HG03025 (cell line): ENCODE results near the gene GPC6.

ENCODE experiments used
- ATAC-seq: cut with Tn5 transposase; IDR thresholded peaks from one replicate; pipeline ENCODE4 v1.9.1; 2021; ENCODE audit warnings: mild to moderate bottlenecking, moderate library complexity; ENCODE audit not compliant: unreplicated experiment, low FRiP score

GPC6 gene

DNA sequence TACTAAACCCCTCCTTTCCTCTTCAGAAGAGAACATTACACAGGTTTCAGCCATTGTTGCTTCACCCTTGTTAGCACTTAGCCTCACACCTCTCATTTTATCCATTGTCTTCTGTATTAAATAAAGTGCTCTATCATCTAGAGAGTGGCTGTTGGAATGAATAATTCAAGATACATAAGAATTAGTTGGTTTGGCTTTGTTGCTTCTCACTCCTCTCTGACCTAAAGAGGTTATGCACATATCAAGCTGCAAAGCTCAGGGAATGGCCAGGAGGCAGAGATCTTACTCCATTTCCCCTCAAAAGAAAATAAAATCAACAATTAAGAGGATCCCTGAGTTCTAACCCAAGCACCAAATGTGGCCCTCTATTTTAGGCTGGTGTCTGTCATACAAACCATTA lies 1173.2 kb downstream of the GPC6 start:
- no peak for ATAC-seq

DNA sequence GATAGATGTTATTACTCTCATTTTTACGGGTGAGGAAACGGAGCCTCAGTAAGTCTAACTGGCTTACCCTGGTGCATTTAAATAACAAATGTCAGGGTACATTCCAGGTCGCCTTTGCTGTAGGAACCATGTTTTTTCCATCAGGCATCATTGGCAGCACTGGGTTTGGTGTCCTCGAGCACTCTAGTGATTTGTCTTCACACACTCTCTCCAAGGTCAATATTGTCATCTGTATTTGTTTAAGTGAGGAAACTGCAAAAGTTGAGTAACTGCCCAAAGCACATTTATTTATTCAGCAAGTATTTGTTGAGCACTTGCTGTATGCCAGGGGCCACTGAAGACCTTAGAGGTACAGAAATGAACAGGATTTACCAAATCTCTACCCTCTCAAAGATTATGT lies 1174.3 kb downstream of the GPC6 start:
- ATAC-seq = no peak

DNA sequence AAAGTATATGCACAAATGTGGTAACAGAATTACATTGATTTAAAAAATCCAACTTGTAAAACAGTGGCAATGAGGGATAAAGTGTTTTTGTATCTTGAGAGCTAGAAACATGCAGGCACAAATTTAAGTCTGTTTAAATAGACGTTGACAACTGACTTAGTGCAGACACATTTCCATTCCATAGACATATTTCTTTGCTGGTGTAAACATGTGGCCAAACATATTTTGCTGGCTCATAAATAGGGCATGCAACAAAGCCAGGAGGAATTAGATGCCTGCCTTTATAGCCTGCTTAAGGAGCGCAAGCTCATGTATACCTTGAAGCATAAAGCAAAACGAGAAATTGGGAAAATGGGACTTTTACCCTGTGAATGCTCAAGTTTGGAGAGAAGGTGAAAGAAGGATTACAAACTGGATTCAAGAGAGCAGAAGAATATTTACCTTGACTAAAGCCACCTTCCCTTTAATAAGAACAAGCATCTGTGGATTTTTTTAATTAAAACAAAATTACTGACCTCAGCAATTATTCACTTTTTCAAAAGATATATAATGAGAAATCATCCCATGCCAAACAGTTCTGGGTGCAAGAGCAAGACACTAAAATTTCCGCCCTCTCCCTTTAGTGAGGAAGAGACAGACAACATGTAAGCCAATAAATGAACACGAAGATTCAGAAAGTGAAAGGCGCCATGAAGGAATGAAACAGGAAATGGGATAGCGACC lies 1181.9 kb downstream of the GPC6 start:
- ATAC-seq = no peak

DNA sequence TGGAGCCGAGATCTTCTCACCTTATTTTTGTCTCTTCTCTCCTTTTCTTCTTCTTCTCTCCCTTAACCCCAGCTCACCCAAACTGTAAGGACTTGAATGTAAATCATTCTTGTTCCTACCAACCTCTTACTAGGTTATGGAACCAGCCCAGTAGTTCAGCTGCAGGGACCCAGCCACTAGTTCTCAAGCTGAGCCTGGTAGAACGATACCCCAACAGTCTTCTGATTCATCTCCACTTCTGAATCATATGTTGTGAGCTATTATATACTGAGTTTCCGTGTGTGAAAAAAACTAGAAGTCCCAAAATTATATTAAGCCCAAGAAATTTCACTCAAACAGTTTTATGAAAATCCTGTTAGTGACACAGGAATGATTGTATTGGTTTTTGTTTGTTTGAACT lies 1185.1 kb downstream of the GPC6 start:
- ATAC-seq = no peak

DNA sequence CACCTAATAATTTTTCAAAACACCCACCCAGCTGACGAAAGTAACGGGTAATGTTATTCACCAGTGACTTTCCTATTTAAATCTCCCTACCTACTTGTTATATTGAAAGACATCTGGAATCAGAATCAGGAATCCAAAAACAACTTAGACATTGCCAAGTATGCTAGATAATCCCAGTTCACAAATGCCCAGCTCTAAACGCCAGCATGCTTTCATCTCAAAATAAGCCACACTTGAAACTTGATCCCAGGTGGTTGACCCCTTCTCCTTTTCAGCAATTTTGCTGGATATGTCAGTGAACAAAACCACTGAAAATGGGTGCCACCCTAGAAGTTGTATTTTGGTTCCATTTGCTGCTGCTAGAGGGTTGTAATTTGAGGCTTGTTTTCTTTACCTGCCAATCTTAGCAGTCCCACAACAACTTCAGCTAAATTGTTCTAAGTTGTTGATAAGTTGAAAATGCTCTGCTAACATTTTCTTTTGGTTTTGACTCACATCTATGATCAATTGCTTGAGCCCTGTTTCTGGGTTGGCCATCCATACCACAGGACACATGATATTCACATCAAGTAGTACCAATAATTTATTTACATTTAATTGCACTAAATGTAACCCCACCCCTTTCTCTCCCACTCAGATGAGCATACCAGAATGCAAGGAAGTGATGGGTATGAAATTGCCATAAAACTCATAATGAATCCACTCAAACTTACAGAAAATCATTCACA lies 1186.4 kb downstream of the GPC6 start:
- ATAC-seq = no peak

DNA sequence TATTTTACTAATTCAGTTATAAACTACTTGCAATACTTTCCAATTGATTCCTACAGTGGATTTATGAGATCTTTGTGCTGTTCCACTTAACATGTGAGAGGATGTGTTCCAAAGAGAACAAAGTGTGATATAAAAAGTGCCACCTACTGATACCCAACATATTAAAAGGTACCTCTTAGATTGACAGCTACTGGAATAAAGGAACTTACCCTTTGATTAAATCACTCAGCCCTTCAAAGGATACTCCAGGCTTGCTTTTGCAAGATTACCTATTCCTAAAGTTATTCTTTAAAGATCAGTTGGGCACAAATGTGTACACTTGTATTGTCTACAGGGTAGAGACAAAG lies 1187.0 kb downstream of the GPC6 start:
- ATAC-seq = no peak

DNA sequence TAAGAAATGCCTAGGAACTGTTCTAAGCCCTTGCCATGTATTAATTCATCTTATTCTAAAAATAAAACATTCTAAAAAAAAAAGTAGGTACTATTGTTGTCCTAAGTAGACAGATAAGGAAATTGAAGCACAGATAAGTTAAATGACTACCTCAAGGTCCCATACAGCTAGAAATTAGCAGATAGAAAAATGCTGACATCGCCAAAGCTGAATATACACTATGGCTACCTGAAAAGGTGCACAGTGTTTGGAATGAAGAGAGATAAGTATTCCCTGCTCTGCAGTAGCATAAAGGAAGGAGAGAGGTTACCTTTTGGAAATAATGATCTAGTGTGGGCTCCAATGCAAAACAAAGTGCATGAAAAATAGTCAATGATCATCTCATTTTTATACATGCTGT lies 1187.5 kb downstream of the GPC6 start:
- ATAC-seq = no peak

DNA sequence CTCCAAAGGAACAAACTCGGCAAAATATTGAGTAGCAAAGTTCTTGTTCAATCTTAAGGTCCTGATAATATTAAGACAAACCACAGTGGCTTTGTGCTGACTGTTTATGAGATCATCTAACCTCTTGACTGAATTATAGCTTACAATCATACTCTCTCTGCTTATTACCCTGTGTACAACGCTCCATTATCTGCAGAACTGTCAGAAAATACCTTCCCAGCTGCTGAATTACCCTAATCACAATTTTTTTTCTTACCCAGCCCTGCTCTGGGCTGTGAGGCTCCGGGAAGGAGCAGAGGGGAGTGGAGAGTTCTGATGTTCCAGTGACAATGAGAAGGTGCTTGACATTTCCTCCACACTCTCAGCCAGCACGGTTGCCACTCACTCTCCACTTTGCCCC lies 1188.1 kb downstream of the GPC6 start:
- ATAC-seq = no peak

DNA sequence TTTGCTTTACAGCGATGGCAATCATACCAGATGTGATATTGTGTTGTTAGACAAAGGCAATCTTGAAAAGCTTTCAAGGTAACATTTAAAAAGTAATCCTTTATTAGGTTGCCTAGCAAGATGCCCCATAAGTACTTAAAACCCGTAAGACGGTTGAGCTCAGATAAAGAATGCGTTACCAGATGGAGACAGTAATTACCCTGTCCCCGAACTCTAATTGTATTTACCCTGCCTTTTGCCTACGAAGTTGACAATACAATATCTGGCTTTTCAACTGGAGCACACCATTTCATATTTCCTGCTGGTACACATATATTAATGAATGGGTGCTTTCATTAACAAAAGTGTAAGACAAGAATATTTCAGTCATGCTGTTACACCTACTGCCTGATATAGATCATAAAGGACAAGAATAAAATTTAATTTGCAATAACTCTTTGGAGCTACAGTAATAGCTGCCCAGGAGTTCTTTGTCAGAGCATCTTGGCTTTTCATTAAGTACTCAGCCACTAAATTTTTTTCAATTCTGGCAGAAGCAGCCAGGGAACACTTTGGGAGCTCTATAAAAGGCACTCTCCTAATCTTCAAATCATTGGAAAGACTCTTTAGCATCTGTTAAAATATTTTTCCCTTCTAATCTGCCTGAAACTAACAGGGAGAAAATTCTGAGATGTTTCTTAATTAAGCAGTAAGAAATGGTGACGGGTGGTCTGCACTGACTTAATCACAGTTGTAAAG lies 1189.1 kb downstream of the GPC6 start:
- ATAC-seq = no peak

DNA sequence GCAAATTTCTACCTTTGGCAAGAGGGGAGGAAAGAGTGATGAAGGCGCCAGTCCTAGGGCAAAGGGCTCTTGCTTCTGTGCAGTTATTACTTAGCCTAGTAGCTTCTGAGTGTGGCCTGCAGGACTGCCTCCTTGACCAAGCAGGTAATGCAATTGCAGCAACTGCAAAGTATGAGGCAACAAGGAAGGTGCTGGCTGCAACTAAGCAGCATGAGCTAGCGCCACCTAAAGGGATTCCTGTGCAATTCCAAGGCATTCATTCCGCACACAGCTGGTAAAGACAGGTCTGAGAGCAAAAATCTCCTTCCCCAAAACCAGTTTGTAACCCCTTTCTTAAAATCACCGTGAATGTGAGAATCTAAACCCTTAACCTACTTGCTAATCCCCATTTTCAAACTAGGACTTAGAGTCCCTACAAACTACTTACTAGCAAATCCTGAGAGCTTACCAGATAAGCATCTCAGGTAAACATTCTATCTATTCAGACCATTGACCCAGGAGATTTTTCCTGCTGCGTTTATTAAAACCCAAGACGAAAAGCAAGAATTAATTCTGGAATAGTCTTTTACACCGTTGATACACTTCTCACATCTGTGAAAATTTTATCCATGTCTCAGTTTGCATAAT lies 1190.0 kb downstream of the GPC6 start:
- ATAC-seq = no peak

DNA sequence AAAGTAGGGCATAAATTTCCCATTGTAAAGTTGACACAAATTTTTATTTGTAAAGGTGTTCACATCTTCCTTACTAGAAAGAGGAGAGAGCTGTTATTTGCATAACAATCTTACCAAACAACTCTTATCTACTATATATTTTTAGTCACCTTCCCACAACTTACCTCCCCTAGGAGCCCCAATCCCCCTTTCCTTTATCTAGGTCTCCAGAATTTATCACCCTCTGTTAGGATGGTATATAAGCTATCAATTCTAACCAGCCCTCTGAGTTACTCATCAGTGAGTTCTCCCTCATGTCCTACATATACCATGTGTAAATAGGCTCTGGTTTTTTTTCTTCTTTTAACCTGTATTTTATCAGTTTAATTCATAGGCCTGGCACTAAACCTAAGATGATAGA lies 1190.7 kb downstream of the GPC6 start:
- ATAC-seq = no peak

DNA sequence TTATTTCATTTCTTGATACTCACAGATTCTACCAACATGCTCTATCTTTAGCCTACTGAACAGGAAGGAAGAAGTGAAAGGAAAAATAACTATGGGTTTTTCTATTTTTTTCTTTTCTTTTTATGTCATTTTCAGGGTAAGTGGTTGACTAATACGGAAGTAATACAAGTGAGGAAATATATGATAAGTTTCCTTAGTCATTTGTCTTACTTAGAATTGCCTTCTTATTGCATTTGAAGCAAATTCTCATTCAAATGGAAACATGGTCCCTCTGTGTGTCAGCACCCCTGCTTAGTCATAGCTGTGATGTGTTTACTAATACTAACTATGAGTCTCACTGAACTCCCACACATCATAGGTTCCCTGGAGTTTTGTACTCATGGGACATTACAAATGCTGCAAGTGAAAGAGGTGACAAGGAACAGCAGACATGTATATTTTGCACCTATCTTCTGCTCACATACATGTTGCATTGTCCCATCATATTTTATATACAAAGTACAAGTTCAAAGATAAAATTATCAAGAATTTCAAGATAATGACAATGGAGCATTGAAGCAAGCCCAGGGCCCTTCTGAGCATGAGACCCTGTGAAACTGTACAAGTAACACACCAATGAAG lies 1192.8 kb downstream of the GPC6 start:
- peak; percentile 50 for ATAC-seq

DNA sequence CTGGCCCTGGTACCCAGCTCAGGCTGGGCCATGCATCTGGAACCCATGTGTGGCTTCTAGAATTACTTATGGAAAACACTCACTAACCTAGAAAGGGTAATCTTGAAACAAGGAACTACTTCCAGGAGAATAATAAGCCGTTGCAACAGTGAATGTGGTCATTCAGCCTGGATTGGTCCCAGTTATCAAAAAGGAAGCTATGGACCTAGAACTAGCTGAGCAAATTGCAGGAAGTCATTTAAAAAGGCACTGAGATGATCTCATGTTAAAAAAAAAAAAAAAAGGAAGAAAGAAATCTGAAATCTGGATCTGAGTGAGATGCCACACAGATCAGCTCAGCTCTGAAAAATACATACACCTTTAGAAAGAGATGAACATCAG lies 1193.3 kb downstream of the GPC6 start:
- no peak for ATAC-seq

DNA sequence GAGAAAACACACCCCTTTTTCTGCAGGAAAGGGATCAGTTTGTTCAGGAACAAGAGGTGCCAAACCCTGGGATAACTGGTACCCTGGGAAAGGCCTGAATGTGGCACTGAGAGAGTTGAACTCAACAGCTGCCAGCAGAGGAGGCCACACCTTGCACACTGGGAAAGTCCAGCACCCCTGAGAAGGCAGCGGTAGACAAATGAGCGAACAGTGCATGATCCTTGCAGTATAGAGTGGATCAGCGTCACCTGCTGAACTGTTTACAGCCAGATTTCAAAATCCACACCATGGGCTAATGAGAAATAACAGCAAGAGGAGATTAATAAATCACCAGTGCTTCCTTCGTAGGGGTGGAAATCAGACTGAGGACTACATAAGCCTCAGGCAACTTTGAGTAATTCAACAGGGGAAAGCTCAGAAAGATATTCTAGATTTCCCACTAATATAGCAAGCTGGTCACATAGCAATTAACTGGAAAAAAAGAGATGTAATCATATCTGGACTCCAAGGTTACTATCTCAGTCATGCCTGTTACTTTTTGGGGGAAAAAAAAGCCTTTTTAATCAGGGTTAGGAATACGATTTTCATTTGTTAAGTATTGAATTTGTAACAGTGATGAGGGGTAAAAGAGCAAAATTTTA lies 1200.8 kb downstream of the GPC6 start:
- ATAC-seq = no peak

DNA sequence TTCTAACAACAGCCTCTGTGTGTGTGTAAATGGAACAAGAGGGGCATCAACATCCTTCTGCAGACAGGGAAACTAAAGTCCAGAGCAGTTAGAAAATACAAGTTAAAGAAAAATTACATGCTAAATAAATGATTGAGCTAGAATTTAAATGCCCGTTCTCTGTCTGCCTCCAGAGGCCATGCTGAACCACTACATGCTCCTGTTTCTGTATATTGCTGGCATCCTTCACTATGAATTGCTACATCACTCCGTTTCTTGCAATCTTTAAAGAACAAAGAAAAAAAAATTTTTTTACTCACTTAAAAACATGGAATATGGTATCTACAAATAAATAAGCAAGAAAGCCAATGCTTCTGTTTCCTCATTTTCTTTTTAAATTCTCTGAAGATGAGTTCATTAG lies 1205.0 kb downstream of the GPC6 start:
- ATAC-seq = no peak

DNA sequence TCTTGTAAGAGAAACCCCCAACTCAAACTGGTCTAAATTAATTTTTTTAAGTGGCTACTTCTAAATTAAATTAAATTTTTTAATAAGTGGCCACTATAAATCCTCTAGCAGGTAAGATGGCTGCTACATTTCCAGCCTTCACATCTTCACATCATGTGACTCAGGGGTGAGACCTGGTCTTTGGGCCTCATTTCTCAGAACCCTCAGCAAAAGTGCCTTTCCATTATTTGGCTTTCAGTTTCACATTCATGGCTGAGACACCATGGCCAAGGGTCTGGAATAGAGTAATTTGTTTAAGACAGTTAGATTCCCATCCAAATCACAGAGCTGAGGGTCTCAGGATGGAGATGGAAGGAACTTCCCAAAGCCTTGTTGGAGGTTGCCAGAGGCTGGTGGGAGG lies 1205.4 kb downstream of the GPC6 start:
- no peak for ATAC-seq

DNA sequence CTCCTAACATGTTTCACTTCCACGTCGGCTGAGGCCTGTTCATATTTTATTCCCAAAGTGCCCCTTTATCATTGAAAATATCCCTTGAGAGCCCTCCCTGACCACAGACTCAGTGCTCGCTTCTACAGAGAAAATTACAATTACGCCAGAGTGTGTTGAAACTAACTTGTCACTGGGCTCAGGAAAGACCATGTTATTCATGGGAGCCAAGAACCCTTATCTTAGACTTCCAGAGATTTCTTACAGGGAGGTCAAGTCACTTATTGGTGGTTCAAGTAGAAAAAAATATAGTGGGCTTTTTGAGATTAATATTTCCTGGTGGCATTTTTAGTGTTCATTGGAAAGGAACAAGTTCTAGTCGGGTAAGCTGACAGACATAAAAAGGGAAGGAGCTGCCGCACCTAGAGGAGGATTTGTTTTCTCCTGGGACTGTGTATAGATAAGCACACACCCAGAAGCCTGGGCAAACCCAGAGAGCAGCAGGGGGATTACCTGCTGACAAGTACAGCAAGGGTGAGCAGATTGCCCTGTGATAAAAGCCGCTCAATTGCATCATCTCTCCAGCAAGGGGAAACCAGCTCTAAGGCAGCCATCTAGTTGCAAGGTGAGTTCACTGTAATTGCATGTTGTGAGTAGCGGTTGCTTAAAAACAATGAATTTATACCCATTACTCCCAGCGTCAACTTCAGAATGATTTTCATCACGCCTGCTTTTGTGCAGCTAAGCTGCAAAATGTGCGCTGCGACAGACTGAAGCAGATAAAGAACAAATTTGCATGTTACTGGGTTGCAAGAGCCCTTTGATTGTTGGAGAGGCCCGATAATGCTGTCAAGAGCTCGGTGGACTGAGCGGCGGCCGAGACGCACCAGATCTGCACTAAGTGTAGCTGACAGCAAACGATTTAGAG lies 1206.7 kb downstream of the GPC6 start:
- no peak for ATAC-seq

DNA sequence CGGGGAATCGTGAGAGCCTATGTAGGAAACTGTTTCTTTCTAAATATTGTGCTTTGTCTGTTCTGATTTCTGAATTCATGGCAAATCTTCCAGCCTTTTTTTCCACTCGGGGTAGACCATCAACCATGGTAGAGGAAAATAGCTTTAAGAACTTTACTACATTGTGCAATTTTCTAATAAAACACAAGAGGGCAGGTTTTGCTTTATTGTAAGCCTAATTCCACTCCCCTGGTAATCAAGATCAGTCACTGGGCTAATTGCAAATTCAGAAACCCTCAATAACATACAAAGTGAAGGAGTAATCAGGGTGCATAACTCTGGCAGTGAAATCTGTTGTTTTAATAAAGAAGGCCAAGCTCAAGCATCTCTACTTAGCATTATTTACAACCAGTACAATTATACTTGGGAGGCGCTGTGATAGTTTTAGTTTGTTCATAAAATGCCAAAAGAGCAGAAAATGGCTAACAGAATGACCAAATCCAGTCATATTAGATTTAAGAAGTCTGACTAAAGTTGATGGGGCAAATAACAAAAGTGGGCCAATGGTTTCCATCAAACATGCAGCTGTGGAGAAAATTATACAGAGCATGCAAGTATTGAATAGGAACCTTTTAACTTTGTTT lies 1209.1 kb downstream of the GPC6 start:
- ATAC-seq = no peak

DNA sequence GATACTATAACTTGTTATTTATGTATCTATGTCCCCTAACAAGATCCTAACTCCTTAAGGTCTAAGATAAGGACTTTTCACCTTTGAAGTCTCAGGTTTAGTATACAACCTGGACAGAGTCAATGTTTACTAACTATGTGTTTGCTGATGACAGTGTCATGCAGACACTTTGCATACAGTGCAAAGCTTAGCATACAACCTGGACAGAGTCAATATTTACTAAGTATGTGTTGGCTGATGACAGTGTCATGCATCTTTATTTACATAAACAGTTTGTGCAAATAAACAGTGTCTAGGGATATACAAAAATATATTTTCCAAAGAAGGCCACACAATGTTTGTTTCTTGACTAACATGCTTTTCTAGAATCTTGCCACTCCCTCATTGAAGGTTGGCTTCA lies 1218.2 kb downstream of the GPC6 start:
- no peak for ATAC-seq
